Stimulated activated CD4-positive, alpha-beta T cell treated with anti-CD3 and anti-CD28 coated beads, Interleukin-4, amount 100 ng/mL, for 1 hour (primary cell): ENCODE measurements around the gene UNC79.

Experiments used
- DNase-seq: peaks from one replicate; pipeline ENCODE4 v3.0.0-alpha.2; 2020

UNC79 gene

GRCh38 chr14:93733231-93733630 is 302.5 kb downstream of the UNC79 start:
- DNase-seq = no peak

GRCh38 chr14:93733631-93734030 is 302.9 kb downstream of the UNC79 start:
- no peak for DNase-seq

GRCh38 chr14:93734086-93734822 is 303.5 kb downstream of the UNC79 start:
- DNase-seq = no peak

- no peak for DNase-seq
Measured at GRCh38 chr14:93735206-93735605, 304.5 kb downstream of the UNC79 start.

- no peak for DNase-seq
Measured at GRCh38 chr14:93736378-93737014, 305.8 kb downstream of the UNC79 start.

- DNase-seq = no peak
Measured at GRCh38 chr14:93737634-93738033, 306.9 kb downstream of the UNC79 start.

GRCh38 chr14:93741556-93742230 is 311.0 kb downstream of the UNC79 start:
- no peak for DNase-seq

GRCh38 chr14:93742761-93743160 is 312.0 kb downstream of the UNC79 start:
- DNase-seq = no peak

GRCh38 chr14:93743270-93744060 is 312.7 kb downstream of the UNC79 start:
- no peak for DNase-seq

GRCh38 chr14:93744176-93744575 is 313.4 kb downstream of the UNC79 start:
- no peak for DNase-seq

- DNase-seq = no peak
Measured at GRCh38 chr14:93744876-93745275, 314.1 kb downstream of the UNC79 start.

- no peak for DNase-seq
Measured at GRCh38 chr14:93745603-93746273, 315.0 kb downstream of the UNC79 start.

- no peak for DNase-seq
Measured at GRCh38 chr14:93747102-93747501, 316.4 kb downstream of the UNC79 start.

- no peak for DNase-seq
Measured at GRCh38 chr14:93747560-93747959, 316.8 kb downstream of the UNC79 start.

- no peak for DNase-seq
Measured at GRCh38 chr14:93748208-93749075, 317.7 kb downstream of the UNC79 start.

GRCh38 chr14:93749076-93749420 is 318.3 kb downstream of the UNC79 start:
- no peak for DNase-seq

- DNase-seq = no peak
Measured at GRCh38 chr14:93751946-93752655, 321.4 kb downstream of the UNC79 start.

GRCh38 chr14:93752980-93753561 is 322.3 kb downstream of the UNC79 start:
- no peak for DNase-seq

- no peak for DNase-seq
Measured at GRCh38 chr14:93753647-93754046, 322.9 kb downstream of the UNC79 start.

GRCh38 chr14:93757206-93757605 is 326.5 kb downstream of the UNC79 start:
- DNase-seq = no peak
